Spleen (tissue), 11 donors: ENCODE results near the gene EOGT. TPM values are rescaled to one million over a fixed set of nuclear protein-coding genes. Genes with fewer than 3 reads are reported as not detected.

Experiments used
- DNase-seq: peaks from one replicate; pipeline ENCODE4 v3.0.0-alpha.2; 2020
- H3K27ac ChIP-seq, 8 donors: fragments of 200-600 bp; sonication (generic) in 7 of 8; 1 replicate in 4 of 8; 2 replicates in 4 of 8; pipeline versions ENCODE4 v1.5.0 to v1.8.0; 2016 to 2021; ENCODE audit warnings: inconsistent platforms in 4 of 8, mild to moderate bottlenecking in 4 of 8, moderate library complexity in 1 of 8
- H3K27me3 ChIP-seq, 7 donors: fragments of 200-600 bp; sonication (generic) in 6 of 7; replicated peaks in 1 of 7; 1 replicate in 4 of 7; 2 replicates in 3 of 7; pipeline versions ENCODE4 v1.5.0 to v1.8.0; 2016 to 2021; ENCODE audit warnings: inconsistent platforms in 3 of 7, mild to moderate bottlenecking in 1 of 7
- H3K36me3 ChIP-seq, 6 donors: fragments of 200-600 bp; sonication (generic) in 5 of 6; 1 replicate in 4 of 6; 2 replicates in 2 of 6; pipeline versions ENCODE4 v1.5.0 to v1.8.0; 2016 to 2021; ENCODE audit warnings: inconsistent platforms in 2 of 6
- H3K4me1 ChIP-seq, 6 donors: fragments of 200-600 bp; sonication (generic) in 5 of 6; 1 replicate in 3 of 6; 2 replicates in 3 of 6; pipeline versions ENCODE4 v1.5.0 to v1.8.0; 2016 to 2021; ENCODE audit warnings: inconsistent platforms in 3 of 6
- H3K4me3 ChIP-seq, 8 donors: fragments of 200-600 bp; sonication (generic) in 7 of 8; 1 replicate in 4 of 8; 2 replicates in 4 of 8; pipeline versions ENCODE4 v1.5.0 to v1.8.0; 2016 to 2021; ENCODE audit warnings: inconsistent platforms in 4 of 8, mild to moderate bottlenecking in 4 of 8, moderate library complexity in 2 of 8
- H3K9me3 ChIP-seq, 8 donors: fragments of 200-600 bp; sonication (generic) in 7 of 8; 1 replicate in 4 of 8; 2 replicates in 4 of 8; pipeline versions ENCODE4 v1.5.0 to v1.8.0; 2016 to 2021; ENCODE audit warnings: inconsistent platforms in 4 of 8
- POLR2A ChIP-seq, 3 donors: fragments of 450-650 bp; IDR thresholded peaks; one replicate each; pipeline ENCODE4 v1.5.1; 2017; ENCODE audit warnings: antibody characterized with exemption in 3 of 3, mild to moderate bottlenecking in 1 of 3
- POLR2AphosphoS5 ChIP-seq, 3 donors: sonication (generic); formaldehyde crosslinking; IDR thresholded peaks; one replicate each; pipeline ENCODE4 v1.5.1; 2017; ENCODE audit warnings: antibody characterized with exemption in 3 of 3
- WGBS, 5 donors: extraction: QIAGEN DNeasy Blood & Tissue Kit in 3 of 5; methylation state at CpG; one replicate each; pipeline versions ENCODE4 v1.1.5 to v1.1.7; 2013 to 2018; 5-methylcytosine and 5-hydroxymethylcytosine counted together
- intact Hi-C: fragments of 100-400 bp; cut with DNase I; formaldehyde crosslinking; loops from one replicate; pipeline ENCODE4 v1.15.0; 2023; ENCODE audit warnings: low total_unique reads
- polyA plus RNA-seq, 3 donors: library from polyadenylated mRNA; stranded (reverse); fragments of 200-250 nt; gene quantifications; one replicate each; pipeline ENCODE4 v1.2.1, GENCODE V29; 2013
- total RNA-seq, 7 donors: library from RNA; depleted of rRNA in 3 of 7; stranded (reverse); fragments of >200 nt in 3 of 7; fragmentation: NEBNext Ultra II Directional in 4 of 7; extraction: Animal tissue kit (Norgen Biotek cat#: 25700) in 4 of 7; gene quantifications; one replicate each; pipeline versions ENCODE4 v1.1.0 to v1.2.1, GENCODE V29; 2016 to 2021
- TF ChIP-seq, protein P1 (sequence below), 11 experiments: fragments of 200-600 bp in 7 of 11; fragments of 450-650 bp in 4 of 11; sonication (generic) in 4 of 11; IDR thresholded peaks in 8 of 11; conservative IDR thresholded peaks in 3 of 11; 1 replicate in 7 of 11; 2 replicates in 4 of 11; pipeline versions ENCODE4 v1.4.0 to v1.8.0; 2016 to 2021; ENCODE audit warnings: antibody characterized with exemption in 11 of 11, inconsistent platforms in 4 of 11, mild to moderate bottlenecking in 1 of 11
- donor health status: healthy with polysubstance abuse.
- donor health status: DM: no; HTN: no; CAD: no; lungs with moderate emphysema.
- donor health status: DM: no; HTN: no; CAD: no.
- donor health status: Bipolar disorder and iron deficiency.
- donor health status: healthy.
- donor health status: DM: no; HTN: no; CAD: no.
- donor health status: DM: yes; HTN: yes; CAD: no.

Gene EOGT
- total and polyA plus RNA-seq, 10 donors: 9.2 to 30.9 (median 22.5) TPM

DNA sequence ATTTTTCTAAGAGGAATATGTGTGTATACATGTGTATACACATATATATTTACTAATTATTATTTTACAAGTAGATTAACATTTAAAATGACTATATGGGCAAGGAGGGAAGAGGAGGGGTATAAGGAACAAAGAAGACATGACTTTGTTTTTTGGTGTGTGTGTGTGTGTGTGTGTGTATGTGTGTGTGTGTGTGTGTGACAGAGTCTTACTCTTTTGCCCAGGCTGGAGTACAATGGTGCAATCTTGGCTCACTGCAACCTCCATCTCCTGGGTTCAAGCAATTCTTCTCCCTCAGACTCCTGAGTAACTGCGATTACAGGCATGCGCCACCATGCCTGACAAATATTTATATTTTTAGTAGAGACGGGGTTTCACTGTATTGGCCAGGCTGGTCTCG, 2.6 kb upstream of the EOGT start:
- no peak overlapping the region for H3K4me3 ChIP-seq
- H3K9me3 ChIP-seq: no peaks in the 10 kb centered on the region
- peaks cover 7 to 29% (median 22%) of the 10 kb centered on the region in 6 donors for H3K4me1 ChIP-seq
- TF ChIP-seq POLR2AphosphoS5 (IDR thresholded peaks at IDR 0.05): no peak
- TF ChIP-seq, protein P1, sequence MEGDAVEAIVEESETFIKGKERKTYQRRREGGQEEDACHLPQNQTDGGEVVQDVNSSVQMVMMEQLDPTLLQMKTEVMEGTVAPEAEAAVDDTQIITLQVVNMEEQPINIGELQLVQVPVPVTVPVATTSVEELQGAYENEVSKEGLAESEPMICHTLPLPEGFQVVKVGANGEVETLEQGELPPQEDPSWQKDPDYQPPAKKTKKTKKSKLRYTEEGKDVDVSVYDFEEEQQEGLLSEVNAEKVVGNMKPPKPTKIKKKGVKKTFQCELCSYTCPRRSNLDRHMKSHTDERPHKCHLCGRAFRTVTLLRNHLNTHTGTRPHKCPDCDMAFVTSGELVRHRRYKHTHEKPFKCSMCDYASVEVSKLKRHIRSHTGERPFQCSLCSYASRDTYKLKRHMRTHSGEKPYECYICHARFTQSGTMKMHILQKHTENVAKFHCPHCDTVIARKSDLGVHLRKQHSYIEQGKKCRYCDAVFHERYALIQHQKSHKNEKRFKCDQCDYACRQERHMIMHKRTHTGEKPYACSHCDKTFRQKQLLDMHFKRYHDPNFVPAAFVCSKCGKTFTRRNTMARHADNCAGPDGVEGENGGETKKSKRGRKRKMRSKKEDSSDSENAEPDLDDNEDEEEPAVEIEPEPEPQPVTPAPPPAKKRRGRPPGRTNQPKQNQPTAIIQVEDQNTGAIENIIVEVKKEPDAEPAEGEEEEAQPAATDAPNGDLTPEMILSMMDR (IDR thresholded peaks at IDR 0.05 in 8 of 11, conservative IDR thresholded peaks at IDR 0.05 in 3 of 11): no peak
- intact Hi-C loops: no loop called here
- peaks cover 0 to 20% (median 0%) of the 10 kb centered on the region in 6 donors for H3K36me3 ChIP-seq
- no peak for DNase-seq
- H3K27me3 ChIP-seq: no peaks in the 10 kb centered on the region
- H3K27ac ChIP-seq: no peak overlapping the region
- 95 to 98% (median 97%) methylated on average over 4 of the region's 4 CpGs for WGBS, 5 donors

GRCh38 chr3:69014022-69014580, 617 bp upstream of the EOGT start:
- Histone ChIP-seq H3K4me1 (peaks cover 7 to 29% (median 22%) of the 10 kb centered on the region in 6 donors), H3K36me3 (peaks cover 0 to 27% (median 0%) of the 10 kb centered on the region in 6 donors), H3K27ac (peak overlapping the region; percentile 89 to 96 (median 93)), H3K9me3 (no peaks in the 10 kb centered on the region), H3K4me3 (peak overlapping the region; percentile 70 to 91 (median 81)), H3K27me3 (no peaks in the 10 kb centered on the region)
- intact Hi-C loops: no loop called here
- TF ChIP-seq, protein P1 (IDR thresholded peaks at IDR 0.05 in 8 of 11, conservative IDR thresholded peaks at IDR 0.05 in 3 of 11): no peak
- no peak for TF ChIP-seq POLR2AphosphoS5 (IDR thresholded peaks at IDR 0.05)
- TF ChIP-seq POLR2A (IDR thresholded peaks at IDR 0.05): no peak
- DNase-seq: no peak
- WGBS, 5 donors: 14 to 18% (median 17%) methylated on average over 10 to 11 of the region's 11 CpGs

DNA sequence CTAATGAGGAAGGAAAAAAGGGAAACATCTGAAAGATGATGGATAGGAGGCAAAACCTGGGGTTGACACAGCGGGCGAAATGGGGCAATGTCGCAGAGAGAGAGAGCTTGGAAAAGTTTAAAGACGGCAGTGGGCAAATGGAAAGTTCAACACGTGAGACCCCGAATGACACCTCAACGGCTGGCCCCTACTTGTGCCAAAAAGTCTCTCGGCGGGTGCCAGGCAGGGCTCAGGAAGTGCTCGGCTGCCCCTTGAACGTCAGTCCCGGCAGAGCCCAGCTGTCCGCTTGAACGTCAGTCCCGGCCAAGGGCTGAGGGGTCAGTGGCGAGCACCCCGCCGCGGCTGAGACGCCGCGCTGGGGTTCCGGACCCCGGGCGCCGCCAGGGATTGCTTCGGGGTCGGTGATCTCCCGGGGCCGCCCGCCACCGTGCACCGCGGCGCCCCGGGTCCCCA, 658 bp downstream of the EOGT start:
- intact Hi-C loops: no loop called here
- DNase-seq: peak; percentile 87
- peak overlapping the region; percentile 89 to 96 (median 93) for H3K27ac ChIP-seq
- TF ChIP-seq POLR2AphosphoS5 (IDR thresholded peaks at IDR 0.05) (peak in 2 of 3 donors; percentile 4 to 23), POLR2A (IDR thresholded peaks at IDR 0.05) (no peak)
- H3K36me3 ChIP-seq: peaks cover 0 to 29% (median 5%) of the 10 kb centered on the region in 6 donors
- no peaks in the 10 kb centered on the region for H3K9me3 ChIP-seq
- no peaks in the 10 kb centered on the region for H3K27me3 ChIP-seq
- 4 to 10% (median 7%) methylated on average over 11 to 36 of the region's 36 CpGs for WGBS, 5 donors
- peaks cover 7 to 30% (median 22%) of the 10 kb centered on the region in 6 donors for H3K4me1 ChIP-seq
- H3K4me3 ChIP-seq: peak overlapping the region; percentile 70 to 91 (median 81)

DNA sequence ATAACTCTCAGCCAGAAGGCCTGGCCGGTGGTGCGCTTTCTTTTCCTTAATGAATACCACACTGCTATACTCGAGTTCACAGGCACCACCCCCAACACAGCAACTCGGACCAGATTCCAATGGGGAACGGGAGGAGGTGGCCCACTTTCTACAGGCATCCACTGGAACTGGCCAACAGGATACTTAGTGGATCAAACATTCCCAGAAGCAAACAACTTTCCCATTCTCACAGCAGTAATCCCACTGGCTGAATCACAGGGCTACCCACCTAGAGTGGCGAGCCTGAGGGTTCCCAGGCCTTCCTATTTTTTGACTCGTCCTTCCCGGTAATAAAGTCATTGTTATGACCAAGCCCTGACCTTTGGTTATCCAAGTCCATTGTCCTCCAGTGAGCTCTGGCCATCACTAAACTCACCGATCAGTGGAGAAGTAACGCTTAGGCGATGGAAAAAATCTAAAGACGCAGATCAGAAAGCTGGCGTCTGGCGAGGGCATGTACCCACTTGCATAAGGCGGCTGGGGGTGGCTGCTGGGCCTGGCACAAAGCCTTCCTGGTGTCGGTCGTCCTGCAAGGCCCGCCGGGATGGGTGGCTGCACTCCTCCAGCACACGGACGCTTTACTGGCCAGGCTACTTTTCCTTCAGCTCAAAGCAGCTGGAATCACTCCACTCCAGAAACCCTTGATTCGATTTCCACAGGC, 1.2 kb downstream of the EOGT start:
- peaks cover 7 to 30% (median 22%) of the 10 kb centered on the region in 6 donors for H3K4me1 ChIP-seq
- peaks cover 0 to 34% (median 7%) of the 10 kb centered on the region in 6 donors for H3K36me3 ChIP-seq
- intact Hi-C loops: no loop called here
- 75 to 88% (median 82%) methylated on average over 22 of the region's 22 CpGs for WGBS, 5 donors
- TF ChIP-seq, protein P1 (IDR thresholded peaks at IDR 0.05 in 8 of 11, conservative IDR thresholded peaks at IDR 0.05 in 3 of 11): no peak
- H3K27ac ChIP-seq: peak overlapping the region; percentile 89 to 96 (median 93)
- H3K9me3 ChIP-seq: no peaks in the 10 kb centered on the region
- H3K4me3 ChIP-seq: peak overlapping the region; percentile 70 to 91 (median 81)
- no peaks in the 10 kb centered on the region for H3K27me3 ChIP-seq
- DNase-seq: no peak
